ENCODE results near the gene FHAD1. TPM values are rescaled to one million over a fixed set of nuclear protein-coding genes. Genes with fewer than 3 reads are reported as not detected.
"Not testable (repeated sequence)": the region's sequence is repeated elsewhere in the genome, so short reads cannot be mapped to it uniquely, and the experiment has no call there.

Gene FHAD1
- total RNA-seq, 1 donor from 2014 or later: 0.31 TPM

DNA sequence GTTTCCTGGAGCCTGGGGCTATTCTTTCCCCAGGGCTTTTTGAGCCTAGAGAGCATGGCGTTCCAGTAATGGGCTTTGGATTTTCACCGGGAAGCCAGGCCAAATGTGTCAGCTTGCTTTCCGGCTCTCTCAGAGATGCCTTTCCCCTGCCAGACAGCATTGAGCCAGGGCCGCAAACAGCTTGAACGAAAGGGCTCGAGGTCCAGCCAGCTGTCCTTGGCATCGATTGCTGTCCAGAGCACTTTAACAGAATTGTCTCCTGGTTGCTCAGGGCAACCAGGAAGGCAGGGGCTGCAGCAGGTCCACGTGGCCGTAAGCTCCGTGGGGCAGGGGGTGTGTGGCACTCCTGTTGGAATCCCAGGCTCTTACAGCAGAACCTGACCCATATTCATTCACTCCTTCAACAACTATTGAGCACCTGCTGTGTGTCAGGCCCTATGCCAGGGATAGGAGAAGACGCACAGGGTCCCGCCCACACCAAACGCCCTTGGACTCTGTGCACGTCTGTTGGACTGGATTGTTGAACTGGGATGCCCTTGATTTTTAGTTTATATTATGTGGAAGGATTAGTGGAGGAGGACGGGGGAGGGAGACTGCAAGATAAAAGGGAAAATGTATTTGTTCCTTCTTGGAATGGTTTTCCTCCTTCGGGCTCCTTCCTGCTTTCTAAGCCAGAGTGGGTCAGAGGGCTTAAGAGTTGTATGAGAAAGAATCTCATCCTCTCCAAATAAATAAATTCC is 123.9 kb downstream of the FHAD1 start:
- DNase-seq: no peak

DNA sequence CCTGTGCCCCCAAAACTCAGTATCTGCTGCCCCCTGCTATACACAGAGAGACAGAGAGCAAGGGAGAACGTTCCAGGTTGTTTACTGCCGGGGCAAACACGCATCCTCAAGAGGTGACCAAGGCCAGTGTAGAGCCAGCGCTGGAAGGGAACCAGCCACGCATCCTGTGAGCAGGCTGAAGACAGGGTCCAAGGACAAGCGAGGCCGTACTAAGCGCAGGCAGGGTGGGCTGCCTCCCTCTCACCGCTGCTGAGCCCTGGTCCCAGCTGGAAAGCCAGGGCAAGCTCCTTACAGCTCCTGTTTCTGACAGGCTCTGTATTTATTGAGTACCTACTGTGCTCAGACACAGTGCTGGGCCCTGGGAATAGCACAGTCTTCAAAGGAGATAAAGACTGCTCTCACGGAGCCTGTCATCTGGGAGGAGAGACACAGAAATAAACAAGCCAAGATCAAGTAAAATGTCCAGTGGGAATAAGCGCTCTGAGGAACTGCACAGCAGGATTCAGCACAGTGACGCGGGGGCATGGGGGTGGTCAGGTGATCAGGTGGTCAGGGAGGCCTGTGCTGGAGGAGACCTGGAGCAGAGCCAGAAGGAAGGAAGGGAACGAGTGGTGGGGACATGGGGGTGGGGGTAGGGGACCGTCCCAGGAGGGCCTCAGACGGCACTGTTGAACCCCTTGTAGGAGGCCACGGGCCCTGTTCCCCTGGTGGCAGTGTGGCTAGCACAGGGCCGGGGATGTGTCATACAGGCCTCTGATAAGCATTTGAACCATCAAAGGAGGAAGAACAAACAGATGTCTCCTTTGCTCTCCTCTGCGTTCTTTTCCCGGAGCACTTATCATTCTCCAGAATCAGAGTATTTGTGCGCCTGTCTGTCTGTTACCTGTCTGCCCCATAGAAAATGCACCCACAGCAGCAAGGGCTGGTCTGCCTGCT is 124.9 kb downstream of the FHAD1 start:
- DNase-seq: no peak

DNA sequence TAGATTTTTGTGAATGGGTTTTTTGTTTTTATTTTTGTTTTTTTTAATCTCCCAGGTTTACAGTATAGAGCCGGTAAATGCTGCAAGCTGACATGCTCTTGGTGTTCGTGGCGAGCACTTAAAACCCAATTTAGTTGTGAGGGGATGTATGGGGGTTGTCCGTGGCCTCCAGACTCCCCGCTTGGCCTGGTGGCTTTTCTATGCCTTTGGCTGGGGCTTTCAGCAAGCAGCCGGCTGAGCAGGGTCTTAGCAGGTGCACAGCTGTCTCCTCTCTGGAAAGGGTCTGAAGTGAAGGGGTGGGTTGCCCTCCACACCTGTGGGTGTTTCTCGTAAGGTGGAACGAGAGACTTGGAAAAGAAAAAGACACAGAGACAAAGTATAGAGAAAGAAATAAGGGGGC is 131.7 kb downstream of the FHAD1 start:
- DNase-seq: no peak

DNA sequence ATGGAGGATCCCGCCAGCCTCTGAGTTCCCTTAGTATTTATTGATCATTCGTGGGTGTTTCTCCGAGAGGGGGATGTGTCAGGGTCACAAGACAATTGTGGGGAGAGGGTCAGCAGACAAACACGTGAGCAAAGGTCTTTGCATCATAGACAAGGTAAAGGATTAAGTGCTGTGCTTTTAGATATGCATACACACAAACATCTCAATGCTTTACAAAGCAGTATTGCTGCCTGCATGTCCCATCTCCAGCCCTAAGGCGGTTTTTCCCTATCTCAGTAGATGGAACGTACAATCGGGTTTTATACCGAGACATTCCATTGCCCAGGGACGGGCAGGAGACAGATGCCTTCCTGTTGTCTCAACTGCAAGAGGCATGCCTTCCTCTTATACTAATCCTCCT is 132.1 kb downstream of the FHAD1 start:
- not testable (repeated sequence) for DNase-seq

DNA sequence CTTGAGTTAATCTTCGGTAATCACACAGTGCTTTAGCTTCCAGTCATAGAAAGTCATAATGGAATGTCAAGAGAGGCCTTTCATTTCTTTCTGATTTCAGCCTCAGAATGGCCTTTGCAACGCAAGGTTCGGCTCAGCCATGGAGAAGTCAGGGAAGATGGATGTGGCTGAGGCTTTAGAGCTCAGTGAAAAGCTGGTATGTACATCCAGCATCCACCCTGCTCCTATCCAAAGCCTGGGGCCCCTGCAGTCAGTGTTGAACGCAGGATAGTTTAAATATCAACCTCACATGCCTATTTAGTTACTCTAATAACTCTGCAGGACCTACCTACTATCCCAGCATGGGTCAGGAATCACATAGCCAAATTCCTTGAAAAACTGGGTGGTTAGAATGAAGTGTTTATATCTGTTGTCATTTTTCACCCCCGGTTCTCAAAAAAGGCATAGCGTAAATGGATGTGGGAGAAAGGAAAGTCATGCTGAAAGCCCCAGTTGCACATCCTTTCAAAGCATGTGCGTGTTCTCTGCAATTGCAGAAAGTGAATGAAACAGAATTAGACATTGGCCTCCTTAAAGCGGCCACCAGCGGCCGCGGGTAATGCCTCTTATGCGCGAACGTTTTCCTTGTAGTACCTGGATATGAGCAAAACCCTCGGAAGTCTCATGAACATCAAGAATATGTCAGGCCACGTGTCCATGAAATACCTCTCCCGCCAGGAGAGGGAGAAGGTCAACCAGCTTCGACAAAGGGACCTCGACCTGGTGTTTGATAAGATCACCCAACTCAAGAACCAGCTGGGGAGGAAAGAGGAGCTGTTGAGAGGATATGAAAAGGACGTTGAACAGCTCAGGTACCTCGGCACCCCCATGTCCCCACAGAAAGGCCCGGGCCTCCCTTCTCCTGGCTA is 133.8 kb downstream of the FHAD1 start:
- no peak for DNase-seq

DNA sequence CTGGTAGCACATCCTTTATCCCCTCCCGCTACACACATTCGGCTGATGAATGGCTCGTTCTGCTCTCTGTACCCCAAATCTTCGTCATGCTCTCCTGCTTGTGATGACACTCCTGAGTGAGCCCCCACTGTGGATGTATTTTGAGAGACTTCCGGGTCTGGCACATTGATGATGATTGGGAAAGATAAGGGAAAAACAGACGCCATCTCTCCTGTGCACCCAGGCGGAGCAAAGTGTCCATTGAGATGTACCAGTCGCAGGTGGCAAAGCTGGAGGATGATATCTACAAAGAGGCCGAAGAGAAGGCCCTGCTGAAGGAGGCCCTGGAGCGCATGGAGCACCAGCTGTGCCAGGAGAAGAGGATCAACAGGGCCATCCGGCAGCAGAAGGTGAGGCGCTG is 134.8 kb downstream of the FHAD1 start:
- no peak for DNase-seq

DNA sequence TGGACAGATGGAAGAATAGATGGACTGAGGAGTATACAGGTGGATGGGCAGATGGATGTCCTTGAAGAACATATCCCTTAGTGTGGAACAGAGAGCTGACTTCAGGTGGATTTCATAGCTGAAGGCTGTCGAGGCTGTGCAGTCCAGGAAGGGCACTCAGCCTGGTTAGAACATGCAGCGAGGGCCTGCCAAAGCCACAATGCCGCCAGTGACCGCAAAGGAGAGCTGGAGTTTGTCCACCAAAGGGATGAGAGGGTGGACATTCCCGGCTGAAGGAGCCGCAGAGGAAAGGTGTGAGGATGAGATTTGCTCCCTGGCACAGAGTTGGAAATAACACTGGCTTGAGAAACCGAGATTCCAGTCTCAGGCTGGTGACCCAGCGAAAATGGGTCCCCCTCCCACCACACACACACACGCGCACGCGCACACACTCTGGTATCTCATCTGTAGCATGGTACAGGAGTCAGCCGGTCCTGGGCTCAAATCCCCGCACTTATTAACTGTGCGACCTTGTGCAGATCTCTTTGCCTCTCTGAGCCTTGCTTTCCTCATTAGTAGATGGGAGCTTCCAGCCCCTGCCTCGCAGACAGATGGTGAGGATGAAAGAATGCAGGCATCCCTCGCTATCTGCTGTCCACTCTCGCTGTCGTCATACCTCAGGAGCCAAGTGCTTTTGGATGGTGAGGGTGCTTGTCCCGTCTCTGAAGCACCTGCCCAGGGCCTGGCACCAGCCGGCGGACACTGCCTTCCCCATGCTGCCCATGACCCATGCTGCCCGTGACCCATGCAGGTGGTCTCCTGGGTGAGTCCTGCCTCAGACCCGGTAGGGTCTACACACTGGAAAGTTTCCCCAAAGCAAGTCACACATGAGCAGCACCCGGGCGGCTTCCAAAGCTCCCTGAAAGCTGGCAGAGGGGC is 135.8 kb downstream of the FHAD1 start:
- no peak for DNase-seq

DNA sequence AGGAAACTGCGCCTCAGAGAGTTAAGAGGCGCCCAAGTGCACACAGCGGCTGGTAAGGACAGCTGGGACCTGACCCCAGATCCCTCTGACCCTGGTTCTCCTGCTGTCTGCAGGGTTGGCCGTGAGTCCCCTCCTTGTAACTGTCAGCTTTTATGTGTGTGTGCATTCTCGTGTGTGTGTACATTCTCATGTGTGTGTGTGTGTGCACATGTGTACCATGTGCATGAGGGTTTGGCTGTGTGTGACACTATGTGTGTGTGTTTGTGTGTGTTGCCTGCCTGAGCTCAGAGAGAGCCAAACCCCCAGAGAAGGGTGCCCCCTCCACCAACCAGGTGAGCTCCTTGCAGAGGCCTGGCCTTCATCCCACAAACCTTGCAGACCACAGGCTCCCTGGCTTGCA is 136.8 kb downstream of the FHAD1 start:
- no peak for DNase-seq

DNA sequence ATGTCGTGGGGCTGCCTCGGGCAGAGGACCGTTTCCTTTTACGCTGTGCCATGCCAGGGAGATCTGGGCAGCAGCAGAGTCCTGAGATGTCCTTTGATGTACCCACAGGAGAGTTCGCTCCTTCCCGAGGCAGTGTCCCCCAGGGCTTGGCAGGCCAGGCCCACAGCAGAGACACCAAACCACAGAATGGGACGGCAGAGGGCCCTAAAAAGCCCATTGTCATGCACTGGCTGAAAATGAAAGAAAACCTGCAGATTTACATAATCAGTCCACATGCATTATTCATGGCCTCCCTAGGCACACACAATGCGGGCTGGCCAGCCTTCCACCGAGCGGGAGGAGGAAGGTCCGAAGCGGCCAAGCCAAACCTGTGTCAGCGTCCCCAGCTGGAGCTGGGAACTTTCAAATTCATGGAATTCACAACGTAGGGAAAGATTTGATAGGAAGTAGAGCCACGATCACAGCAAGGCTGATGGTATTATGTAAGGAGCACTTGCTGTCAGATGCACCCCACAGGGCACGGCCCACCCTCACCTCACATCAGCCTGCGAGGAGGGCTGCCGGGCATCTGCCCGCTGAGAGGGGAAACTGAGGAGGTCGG is 137.4 kb downstream of the FHAD1 start:
- peak; percentile 69 for DNase-seq

DNA sequence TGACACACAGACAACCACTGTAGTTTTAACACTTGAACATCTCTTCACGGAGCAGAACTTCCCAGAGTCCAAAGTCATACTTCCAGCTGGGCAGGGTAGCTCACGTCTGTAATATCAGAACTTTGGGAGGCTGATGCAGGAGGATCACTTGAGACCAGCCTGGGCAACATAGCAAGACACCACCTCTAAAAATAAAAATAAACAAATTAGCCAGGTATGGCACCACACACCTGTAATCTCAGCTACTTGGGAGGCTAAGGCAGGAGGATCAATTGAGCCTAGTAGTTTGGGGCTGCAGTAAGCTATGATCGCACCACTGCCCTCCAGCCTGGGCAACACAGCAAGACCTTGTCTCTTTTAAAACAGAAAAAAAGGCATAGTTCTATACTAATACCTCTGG is 138.4 kb downstream of the FHAD1 start:
- DNase-seq: no peak

DNA sequence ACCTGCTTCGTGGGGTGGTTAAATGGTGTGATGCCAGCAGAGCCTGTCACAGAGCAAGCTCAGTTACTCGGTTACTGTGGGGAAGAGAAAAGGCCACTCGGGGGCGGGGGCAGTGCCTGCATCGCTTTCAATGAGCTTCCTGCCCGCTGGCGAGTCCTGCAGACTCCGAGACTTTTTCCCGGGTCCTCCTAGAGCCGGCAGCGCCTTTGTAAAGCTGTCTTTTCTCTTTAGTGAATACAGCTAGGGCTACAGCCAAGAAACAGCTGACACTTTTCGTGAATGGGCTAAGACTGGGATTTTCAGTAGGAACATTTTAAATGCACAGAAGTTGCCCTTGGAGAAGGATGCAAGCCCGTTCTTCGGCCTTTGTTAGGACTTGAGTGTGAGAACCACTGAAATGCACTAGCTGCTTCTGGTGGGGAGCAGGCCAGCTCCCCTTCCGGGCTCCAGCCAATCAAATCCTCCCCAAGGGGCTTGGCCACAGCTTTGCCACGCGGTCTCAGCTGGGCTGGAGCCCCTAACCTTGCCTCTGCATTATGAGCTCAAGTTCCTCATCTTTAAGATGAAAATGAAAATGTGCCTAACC is 139.2 kb downstream of the FHAD1 start:
- DNase-seq: peak; percentile 33

DNA sequence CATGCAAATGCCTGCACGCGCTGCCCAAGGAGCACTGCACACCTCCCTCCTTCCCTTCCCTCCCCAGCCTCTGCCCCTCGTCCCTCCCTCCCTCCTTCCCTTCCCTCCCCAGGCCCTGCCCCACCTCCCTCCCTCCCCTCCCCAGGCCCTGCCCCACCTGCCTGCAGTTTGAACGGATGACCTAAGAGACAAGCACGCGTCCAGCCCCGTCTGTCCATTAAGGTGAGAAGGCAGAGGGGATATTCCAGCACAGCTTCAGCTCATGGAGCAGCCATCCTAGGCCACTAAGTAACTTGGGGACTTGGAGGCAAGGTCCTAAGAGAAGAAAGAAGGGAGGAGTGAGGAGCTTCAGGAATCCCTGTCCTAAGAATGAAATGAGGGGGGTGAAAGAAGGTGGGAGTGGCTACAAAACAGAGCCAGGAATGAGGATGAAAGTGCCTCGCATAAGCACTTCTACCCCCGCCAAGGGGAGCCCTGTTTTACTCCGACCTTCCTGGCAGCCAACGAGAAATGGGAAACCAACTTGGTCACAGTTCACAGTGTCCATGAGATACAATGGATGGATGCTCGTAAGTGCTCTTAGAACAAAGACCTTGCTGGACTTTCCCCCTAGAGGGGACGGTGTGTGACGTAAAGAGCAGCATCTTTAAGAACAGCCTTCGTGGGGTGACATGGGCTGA is 141.3 kb downstream of the FHAD1 start:
- DNase-seq: no peak

DNA sequence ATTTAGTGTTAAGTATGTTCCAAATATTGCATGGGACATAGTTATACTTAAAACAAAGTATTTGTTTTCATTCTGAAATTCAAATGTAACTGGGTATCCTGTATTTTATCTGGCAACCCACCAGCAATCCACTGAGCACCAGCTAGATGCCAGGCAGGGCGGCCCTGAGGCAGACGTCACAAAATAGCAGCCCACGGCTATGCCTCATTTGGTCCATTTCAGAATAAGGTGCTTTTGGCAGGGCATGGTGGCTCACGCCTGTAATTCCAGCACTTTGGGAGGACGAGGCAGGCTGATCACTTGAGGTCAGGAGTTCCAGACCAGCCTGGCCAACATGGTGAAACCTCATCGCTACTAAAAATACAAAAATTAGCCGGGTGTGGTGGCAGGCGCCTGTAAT is 142.8 kb downstream of the FHAD1 start:
- not testable (repeated sequence) for DNase-seq

DNA sequence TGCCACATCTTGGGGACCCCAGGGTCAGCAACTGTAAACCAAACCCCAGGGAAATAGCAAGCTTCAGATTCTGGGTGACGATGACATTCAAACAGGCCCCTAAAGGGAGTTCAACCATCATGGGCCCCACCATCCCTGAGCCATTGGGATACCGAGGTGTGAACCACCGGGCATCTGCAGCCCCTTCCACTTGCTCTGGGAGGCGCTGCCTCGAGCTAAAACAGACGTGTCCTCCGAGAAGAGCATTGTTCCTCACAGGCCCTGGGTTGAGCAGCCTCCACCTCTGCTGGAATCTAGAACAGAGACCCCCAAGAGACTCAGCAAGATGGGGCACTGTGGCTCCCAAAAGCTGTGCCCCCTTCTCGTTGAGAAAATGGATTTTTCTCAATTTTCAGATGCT is 143.6 kb downstream of the FHAD1 start:
- no peak for DNase-seq

DNA sequence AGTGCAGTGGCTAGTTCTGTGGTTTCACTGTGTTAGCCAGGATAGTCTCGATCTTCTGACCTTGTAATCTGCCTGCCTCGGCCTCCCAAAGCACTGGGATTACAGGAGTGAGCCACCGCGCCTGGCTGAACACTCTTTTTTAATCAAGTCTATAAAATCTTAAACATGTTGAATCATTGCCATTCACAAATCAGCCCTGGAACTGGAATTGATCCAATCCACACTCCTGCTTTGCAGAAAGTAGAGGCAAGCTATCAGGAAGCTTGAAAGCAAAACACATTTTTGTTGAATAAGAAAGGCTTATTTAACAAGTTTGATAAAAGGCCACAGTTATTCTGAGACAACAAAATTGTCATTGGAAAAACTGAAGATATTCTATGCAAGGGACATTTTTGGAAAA is 144.3 kb downstream of the FHAD1 start:
- DNase-seq: no peak

DNA sequence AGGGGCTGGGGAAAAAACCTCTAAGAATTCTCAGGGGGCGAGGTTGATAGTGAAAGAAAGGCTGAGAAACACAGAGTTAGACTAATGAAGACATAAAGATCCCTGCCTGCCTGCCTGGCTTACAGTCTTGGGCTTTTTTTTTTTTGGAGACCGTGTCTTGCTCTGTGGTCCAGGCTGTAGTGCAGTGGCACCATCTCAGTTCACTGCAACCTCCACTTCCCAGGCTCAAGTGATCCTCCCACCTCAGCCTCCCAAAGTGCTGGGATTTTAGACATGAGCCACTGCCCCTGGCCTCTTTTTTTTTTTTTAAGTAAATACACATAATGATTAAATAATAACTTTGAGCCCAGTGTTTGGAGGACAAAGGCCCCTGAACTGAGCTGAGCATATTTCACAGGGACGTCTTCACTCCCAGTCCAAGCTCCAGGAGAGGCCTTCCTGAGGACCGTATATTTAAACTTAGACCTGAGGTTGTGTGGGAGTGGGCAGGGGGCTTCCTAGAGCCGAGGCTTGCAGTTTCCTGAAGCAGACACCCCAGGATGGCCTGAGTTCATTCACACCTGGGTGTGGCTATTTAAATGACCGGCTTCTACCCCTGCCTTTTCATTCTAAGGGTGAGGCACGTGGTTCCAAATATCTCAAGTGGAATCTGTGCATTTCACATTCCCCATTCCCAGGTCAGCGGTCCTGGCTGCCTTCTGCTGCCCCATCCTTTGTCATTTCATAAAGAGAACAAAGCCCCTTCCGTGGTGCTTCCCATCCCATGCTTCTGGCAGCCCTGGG is 146.6 kb downstream of the FHAD1 start:
- DNase-seq: no peak

DNA sequence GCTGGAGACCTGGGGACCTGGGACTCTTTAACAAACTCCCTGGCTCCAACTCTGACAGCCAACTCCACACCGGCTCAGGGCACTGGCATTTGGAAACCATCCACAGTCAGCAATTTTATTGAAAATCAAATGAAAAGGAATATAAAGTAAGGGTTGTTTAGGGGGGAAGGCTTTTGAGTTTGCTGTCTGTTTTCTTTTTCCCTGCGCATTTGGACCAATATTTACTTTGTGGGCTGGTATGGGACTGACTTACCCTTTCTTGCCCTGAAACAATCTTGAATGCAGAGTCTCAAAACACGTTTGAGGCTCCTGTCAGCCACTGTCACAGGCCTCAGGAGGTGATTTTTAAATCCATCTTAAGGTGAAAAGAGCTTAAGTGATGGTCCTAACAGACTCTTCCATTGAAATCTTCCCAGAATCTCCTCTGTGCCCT is 147.3 kb downstream of the FHAD1 start:
- DNase-seq: no peak

DNA sequence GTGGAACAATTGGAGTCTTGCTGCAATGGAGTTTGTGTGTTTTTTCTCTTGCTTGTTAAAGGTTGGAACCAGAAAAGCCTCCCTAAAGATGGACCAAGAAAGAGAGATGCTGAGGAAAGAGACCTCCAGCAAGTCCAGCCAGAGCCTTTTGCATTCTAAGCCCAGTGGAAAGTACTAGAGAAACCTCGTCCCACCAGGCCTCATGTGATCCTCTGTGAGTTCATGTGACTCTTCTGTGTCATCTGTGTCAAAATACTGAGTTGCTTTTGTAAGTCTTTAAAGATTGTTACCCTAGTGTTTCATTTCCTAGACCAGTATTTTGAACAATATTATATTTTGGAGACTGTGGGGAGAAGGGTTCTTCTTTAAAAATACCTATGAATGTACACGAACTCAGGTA is 150.2 kb downstream of the FHAD1 start:
- DNase-seq: no peak

DNA sequence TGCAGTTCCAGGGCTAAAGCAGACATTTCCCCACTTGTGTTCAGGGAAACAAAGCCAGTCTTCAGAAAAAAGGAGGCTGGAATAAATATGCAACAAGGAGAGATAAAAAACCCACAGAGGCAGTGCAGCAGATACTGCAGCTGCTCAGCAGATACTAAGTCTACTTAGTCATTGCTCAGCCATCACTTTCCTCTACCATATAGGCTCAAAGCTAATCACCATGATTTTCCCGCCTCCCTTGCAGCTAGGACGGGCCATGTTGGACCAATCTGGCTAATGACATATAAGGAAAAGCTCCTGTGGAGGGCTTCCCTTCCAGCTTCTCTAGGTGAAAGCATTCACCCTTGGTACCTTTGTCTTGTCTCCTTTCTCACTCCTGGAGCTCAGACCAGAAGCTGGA is 152.7 kb downstream of the FHAD1 start:
- DNase-seq: no peak

Measured in occipital lobe (tissue), 2 donors.